HG03280 (cell line): ENCODE results near the gene NLRC5.

Experiments used
- ATAC-seq: cut with Tn5 transposase; IDR thresholded peaks from one replicate; pipeline ENCODE4 v1.9.1; 2021; ENCODE audit warnings: mild to moderate bottlenecking, moderate library complexity; ENCODE audit not compliant: unreplicated experiment

The NLRC5 gene

DNA sequence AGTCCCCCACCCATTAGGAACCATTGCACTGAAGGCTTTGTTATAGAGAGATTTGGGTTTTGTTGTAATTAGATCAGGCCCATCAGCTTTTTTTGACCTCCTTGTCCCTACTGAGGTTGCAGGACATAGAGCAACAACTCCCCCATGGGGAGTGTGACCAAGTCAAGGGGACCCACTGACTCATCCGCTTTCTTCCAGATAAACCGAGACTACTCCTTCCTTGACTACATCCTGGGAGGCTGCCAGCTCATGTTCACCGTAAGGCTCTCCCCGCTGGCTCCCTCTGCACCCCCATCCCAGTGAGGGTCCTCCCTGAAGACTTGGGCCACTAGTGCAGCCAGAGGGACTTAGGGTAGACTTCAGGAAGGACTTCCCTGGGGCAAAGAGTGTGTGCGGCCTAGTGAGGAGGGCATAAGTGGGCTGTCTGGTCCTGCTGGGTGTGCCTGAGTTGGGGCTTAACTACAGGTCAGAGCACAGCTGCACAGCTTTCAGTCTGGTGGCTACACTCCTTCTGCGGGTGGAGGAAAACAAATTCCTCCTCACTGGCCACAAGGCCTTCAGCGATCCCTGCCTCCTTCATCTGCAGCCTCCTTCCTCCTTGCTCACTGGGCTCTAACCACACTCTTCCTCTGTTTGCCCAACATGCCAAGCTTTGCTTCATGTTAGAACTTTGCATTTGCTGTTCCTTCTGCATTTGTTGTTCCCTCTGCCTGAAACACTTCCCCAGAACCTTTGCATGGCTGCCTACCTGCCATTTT lies 134.0 kb downstream of the NLRC5 start:
- ATAC-seq: no peak

DNA sequence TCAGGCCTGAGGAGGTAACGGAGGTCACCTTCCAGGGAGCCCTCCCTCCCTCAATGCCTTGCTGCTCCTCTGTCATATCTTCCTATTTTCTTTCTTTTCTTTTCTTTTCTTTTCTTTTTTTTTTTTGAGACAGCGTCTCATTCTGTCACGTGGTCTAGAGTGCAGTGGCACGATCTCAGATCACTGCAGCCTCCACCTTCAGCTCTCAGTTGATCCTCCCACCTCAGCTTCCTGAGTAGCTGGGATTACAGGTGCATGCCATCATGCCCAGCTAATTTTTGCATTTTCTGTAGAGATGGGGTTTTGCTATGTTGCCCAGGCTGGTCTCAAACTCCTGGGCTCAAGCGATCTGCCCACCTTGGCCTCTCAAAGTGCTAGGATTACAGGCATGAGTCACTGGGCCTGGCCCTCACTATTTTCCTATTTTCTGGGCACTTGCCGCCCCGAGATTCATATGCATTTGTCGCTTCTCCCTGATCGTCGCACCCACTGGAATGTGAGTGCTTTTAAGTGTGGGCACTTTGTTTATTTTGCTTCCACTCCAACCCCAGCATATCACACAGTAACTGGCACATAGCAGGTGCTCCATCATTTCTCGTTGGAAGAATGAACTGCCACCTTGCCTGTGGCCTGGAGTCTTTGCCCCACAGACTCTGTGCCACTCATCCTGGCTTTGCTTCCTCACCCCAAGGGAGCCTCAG lies 134.8 kb downstream of the NLRC5 start:
- no peak for ATAC-seq

DNA sequence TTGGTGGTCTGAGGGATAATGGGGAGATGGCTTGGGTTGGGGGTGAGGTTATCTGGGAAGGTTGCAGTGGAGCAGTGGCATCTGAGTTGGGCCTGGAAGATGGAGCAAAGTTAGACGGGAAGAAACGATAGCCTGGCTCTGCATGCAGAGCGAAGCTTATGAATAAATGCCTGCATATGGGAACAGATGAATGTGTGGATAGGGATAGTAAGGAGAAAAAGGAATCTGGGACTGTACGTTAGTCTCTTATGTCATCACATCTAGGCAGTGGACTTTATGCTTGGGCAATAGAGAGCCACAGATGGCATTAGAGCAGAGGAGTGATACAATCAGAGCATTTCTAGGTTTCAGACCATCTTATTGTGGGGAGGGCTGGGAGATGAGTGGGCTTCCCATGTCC lies 136.0 kb downstream of the NLRC5 start:
- no peak for ATAC-seq

DNA sequence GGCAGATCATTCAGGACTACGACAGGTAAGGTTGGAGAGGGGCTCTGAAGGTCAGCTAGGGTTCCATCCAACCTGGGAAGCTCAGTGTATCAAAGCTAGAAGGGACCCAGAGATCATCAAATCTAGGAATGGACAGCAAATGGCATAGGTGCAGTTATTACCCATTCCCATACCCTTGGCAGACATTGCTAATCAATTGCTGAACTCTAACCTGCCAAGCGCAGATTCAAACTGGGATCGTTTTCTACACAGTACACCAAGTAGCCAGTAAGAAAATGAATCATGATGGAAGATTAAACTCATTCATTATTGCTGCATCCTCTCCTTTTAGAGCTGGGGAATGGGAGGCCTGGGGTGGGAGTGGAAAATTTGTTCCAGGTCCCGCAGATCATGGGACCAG lies 136.6 kb downstream of the NLRC5 start:
- ATAC-seq: no peak

DNA sequence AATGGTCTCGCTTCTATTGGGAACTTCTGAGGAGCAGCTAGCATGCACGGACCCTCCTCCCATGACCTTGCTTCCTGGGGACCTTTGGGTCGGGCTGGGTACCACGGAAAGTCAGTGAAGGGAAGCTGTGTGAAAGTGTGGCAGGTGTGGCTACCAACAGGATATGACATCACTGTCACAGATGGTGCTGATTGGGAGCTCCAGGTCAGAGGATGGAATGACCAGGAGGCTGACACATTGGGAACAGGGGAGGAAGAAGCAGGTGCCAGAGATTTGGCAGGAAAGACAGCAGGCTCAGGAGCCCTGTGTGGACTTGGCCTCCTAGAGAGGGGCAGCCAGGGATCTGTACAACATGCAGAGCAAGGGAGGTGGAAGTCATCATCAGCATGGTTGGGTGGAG lies 137.1 kb downstream of the NLRC5 start:
- no peak for ATAC-seq

DNA sequence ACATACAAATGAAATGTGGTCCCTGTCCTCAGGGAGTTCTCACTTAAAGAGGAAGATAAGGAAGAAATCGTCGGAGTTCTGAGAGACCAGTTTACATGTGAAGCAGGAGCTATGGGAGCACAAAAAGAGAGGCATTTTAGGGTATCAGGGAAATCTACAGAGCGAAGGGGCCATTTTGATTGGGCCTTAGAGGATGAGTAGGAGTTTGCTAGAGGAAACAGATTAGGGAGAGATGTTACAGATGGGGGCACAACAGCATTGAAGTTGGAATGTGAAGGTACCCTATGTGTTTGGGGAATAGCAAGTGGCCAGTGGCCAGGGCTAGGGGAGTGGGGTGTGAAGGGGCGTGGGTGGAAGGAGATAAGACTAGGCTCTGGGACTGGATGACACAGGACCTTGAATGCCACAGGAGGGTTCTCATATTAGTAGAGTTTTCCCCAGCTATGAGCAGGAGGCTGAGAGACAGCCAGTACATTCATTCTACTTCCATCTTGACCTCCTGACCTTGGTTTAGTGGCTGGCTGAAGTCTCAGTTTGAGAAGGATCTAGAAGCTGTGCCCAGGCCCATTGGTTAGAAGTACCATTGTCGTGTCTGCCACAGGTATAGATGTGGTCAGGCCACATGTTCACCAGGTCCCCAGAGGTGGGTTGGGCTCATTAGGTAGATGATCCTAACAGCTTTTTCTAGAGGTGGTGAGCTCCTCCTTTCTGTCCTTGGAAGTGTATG lies 137.8 kb downstream of the NLRC5 start:
- no peak for ATAC-seq

DNA sequence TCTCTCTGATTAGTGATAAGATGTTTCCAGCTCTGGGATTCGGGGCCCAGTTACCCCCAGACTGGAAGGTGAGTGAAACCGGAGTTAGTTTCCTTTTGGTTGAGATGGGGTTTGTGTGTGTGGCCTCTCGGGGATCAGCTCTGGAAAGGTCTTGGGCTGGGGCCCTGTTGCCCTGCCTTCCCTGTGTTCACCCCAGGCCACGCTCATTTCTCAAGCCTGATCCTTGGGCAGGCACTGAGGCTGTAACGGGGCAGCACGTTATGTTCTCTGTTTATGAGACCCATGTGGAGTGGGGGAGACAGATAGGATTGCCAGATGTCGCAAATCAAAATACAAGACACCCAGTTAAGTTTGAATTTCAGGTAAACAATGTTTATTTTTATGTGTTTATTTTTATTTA lies 138.5 kb downstream of the NLRC5 start:
- ATAC-seq: no peak

DNA sequence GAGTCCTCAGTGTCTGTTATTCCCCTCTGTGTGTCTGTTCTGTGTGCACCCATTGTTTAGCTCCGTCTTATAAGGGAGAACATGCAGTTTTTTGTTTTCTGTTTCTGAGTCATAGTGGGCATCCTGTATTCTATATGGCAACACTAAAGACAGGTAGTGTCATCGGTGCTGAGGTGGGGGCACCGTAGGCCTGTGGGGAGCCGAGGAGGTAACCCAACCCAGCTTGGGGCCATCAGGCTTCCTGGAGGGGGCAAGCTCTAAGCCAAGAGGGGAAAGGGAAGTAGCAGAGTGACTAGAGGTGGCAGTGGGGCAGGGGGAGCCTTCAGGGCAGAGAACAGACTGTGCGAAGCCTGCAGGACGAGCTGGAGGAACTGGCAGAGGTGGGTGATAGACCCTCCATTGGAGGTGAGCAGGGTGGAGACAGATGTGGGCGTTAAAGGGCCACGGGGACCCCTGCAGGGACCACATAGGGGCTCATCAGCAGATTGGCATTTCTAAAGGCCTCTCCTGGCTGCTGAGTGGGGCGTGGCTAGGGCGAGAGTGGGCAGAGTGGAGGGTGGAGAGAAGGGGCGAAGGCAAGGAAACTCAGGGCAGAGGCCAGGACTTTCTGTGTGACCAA lies 139.5 kb downstream of the NLRC5 start:
- no peak for ATAC-seq

DNA sequence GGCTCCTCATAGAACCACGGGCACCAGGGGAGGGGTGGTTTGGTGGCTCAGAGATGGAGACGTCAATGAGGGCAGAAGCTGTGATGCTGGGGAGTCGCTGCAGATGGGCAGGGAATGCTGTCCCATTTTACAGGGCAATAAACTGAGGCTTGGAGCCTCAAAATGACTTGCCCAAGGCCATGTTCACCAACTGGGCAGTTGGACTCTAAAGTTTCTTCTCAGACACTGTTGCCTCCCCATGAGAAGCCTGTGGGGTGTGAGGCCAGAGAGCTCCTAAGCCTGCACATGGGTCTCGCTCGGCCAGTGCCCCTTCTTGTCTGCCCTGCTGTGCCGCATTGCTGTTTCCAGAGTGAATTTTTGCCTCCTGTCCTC lies 141.6 kb downstream of the NLRC5 start:
- ATAC-seq: no peak

DNA sequence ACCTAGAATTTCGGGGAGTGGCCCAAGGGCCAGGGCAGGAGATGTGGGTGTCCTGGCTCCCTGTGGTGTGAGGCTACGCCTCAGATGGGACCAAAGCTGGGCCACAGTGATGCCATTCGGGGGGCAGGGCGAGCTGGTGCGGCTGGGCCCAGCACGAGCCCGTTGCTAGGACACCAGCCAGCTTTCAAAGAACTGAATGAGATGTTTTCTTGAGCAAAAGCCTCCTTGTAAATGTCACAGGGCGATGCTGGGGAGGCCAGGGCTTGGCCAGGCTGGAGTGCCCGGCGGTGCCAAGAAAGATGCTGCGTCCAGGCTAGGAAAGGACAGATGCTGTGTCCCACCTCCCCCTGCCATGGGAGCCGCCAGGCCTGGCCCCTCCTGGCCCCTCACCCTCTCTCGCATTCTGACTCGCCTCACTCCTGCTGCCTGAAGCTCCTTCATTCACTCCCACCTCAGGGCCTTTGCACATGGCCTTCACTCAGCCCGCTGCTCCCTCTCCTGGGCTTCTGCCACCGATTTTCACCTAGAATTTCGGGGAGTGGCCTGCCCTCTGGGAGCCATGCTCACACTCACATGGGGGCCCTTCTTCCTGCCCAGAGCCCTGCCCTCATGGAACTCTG lies 142.1 kb downstream of the NLRC5 start:
- ATAC-seq: no peak

DNA sequence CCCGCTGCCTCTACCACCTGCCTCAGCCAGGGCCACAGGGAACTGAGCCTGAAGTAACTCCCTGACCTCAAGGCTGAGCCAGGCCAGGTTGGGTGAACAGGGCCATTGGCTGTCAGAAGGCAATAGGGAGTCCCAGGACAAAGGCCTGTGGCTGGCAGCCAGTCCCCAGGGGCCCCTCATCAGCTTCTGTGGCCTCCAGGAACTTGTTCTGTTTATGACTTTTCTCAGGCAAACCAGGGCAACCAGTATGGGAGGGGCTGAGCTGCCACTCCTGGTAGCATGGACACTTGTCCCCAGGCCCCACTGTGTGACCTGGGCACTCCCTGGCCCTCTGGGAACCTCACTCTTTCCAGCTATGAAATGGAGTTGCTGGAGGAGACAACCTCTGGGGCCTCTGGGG lies 143.1 kb downstream of the NLRC5 start:
- no peak for ATAC-seq

DNA sequence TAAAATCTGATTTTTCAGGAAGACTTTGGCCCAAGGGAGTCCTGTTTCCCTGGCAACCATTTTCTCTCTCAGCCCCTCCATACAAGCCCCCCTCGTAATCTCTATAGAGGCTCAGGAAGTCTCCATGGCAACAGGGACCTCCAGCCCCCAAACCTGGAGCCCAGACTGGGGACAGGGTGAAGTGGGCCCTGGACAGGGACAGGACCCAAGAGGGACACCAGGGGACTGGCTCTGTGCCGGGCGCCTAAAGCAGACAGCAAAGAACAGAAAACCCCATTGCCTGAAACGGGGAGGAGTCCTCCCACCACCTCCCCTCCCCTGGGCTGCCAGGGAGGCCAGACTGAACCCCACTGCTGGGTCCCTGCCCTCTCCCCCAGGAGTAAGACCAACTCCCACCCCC lies 143.7 kb downstream of the NLRC5 start:
- no peak for ATAC-seq
